H1 (cell line): ENCODE data around the gene BCAS3. TPM values are rescaled to one million over a fixed set of nuclear protein-coding genes. Genes with fewer than 3 reads are reported as not detected.

Experiments used
- CTCF ChIA-PET: fragments of 300-600 bp; sonication (Branson Sonifier 250); formaldehyde crosslinking; loops from one replicate; lab custom pipeline; 2021; ENCODE audit not compliant: partially characterized antibody; lab: Charles Lee
- POLR2A ChIA-PET: fragments of 300-600 bp; sonication (Branson Sonifier 250); formaldehyde crosslinking; loops from one replicate; lab custom pipeline; 2021; ENCODE audit warnings: inconsistent platforms; ENCODE audit not compliant: partially characterized antibody; lab: Charles Lee
- DNase-seq, 2 experiments: peaks; one replicate each; pipeline versions ENCODE4 v3.0.0 to v3.0.0-alpha.2; 2010 to 2022; ENCODE audit warnings: low spot score in 2 of 2, low read depth in 1 of 2, mixed read lengths in 1 of 2
- FAIRE-seq: peaks from 2 replicates; lab custom pipeline; 2011; peaks lifted over from hg19 to GRCh38; lab: Jason Lieb, UNC
- H2AFZ ChIP-seq: 2 replicates; pipeline ENCODE4 v1.8.1; 2012; ENCODE audit warnings: low read length, inconsistent platforms
- H2AK5ac ChIP-seq: 2 replicates; pipeline ENCODE4 v1.6.1; 2013; ENCODE audit warnings: low read depth, low read length
- H2BK120ac ChIP-seq: replicated peaks from 2 replicates; pipeline ENCODE3; 2013; ENCODE audit warnings: low read depth, low read length, inconsistent platforms
- H2BK12ac ChIP-seq: 2 replicates; pipeline ENCODE4 v1.6.1; 2013; ENCODE audit warnings: low read depth, low read length
- H2BK15ac ChIP-seq: 2 replicates; pipeline ENCODE4 v1.6.1; 2013; ENCODE audit warnings: low read length
- H2BK20ac ChIP-seq: 2 replicates; pipeline ENCODE4 v1.6.1; 2013; ENCODE audit warnings: low read length
- H2BK5ac ChIP-seq: 2 replicates; pipeline ENCODE4 v1.6.1; 2013; ENCODE audit warnings: low read depth, low read length
- H3K14ac ChIP-seq: 2 replicates; pipeline ENCODE4 v1.6.1; 2013; ENCODE audit warnings: inconsistent platforms; ENCODE audit not compliant: insufficient read length
- H3K18ac ChIP-seq: 2 replicates; pipeline ENCODE4 v1.6.1; 2013; ENCODE audit warnings: low read length; ENCODE audit errors: extremely low read depth
- H3K23ac ChIP-seq: 2 replicates; pipeline ENCODE4 v1.6.1; 2013; ENCODE audit warnings: inconsistent platforms; ENCODE audit not compliant: insufficient read length
- H3K23me2 ChIP-seq: 2 replicates; pipeline ENCODE4 v1.6.1; 2013; ENCODE audit warnings: low read depth, low read length
- H3K27ac ChIP-seq: 2 replicates; pipeline ENCODE4 v1.6.1; 2011; ENCODE audit warnings: low read depth, low read length, inconsistent platforms
- H3K27me3 ChIP-seq, 4 experiments: replicated peaks in 1 of 4; 1 replicate in 1 of 4; 2 replicates in 3 of 4; pipeline versions ENCODE4 v1.6.1 to v1.8.1; 2011 to 2013; ENCODE audit warnings: low read length in 3 of 4, mild to moderate bottlenecking in 3 of 4, inconsistent platforms in 2 of 4, mixed read lengths in 2 of 4, moderate library complexity in 1 of 4; ENCODE audit not compliant: control insufficient read depth in 3 of 4, insufficient read depth in 3 of 4; ENCODE audit errors: extremely low read depth in 1 of 4
- H3K36me3 ChIP-seq, 4 experiments: 2 replicates each; pipeline versions ENCODE4 v1.6.1 to v1.8.1; 2011 to 2013; ENCODE audit warnings: mild to moderate bottlenecking in 4 of 4, low read length in 3 of 4, moderate library complexity in 2 of 4, control low read depth in 1 of 4, inconsistent platforms in 1 of 4; ENCODE audit not compliant: insufficient read depth in 4 of 4, control insufficient read depth in 2 of 4
- H3K4ac ChIP-seq: replicated peaks from 2 replicates; pipeline ENCODE3; 2013; ENCODE audit warnings: low read length, low read depth, mixed read lengths, inconsistent platforms; ENCODE audit not compliant: insufficient read length
- H3K4me1 ChIP-seq, 4 experiments: replicated peaks in 1 of 4; 1 replicate in 1 of 4; 2 replicates in 3 of 4; pipeline versions ENCODE4 v1.6.1 to v1.8.1; 2011 to 2013; ENCODE audit warnings: low read length in 3 of 4, inconsistent platforms in 2 of 4, mixed read lengths in 1 of 4; ENCODE audit not compliant: insufficient read depth in 4 of 4, control insufficient read depth in 3 of 4
- H3K4me2 ChIP-seq, 2 experiments: 2 replicates each; pipeline versions ENCODE4 v1.6.1 to v1.8.1; 2011 to 2013; ENCODE audit warnings: low read depth in 2 of 2, low read length in 2 of 2, control low read depth in 1 of 2, inconsistent platforms in 1 of 2, mild to moderate bottlenecking in 1 of 2; ENCODE audit not compliant: insufficient read depth in 1 of 2
- H3K4me3 ChIP-seq, 4 experiments: fragments of 200-600, 300-600 bp in 1 of 4; sonication (generic), shearing (Covaris generic), sonication (Bioruptor Twin) in 1 of 4; 2 replicates each; pipeline versions ENCODE4 v1.5.1 to v1.8.1; 2011 to 2016; ENCODE audit warnings: low read length in 4 of 4, low read depth in 3 of 4, control low read depth in 2 of 4, inconsistent platforms in 2 of 4, mild to moderate bottlenecking in 2 of 4, mixed read lengths in 1 of 4, moderate library complexity in 1 of 4; ENCODE audit not compliant: insufficient read depth in 2 of 4; ENCODE audit errors: extremely low read depth in 1 of 4
- H3K56ac ChIP-seq: replicated peaks from 2 replicates; pipeline ENCODE3; 2013; ENCODE audit warnings: low read depth, mild to moderate bottlenecking, mixed read lengths, low read length, inconsistent platforms; ENCODE audit not compliant: insufficient read length
- H3K79me1 ChIP-seq: 2 replicates; pipeline ENCODE4 v1.6.1; 2013; ENCODE audit warnings: low read depth, low read length, control low read depth
- H3K79me2 ChIP-seq, 2 experiments: 2 replicates each; pipeline versions ENCODE4 v1.6.1 to v1.8.1; 2012 to 2013; ENCODE audit warnings: low read length in 2 of 2, mild to moderate bottlenecking in 2 of 2, inconsistent platforms in 1 of 2; ENCODE audit not compliant: insufficient read depth in 2 of 2, control insufficient read depth in 1 of 2
- H3K9ac ChIP-seq, 4 experiments: replicated peaks in 1 of 4; 1 replicate in 1 of 4; 2 replicates in 3 of 4; pipeline versions ENCODE4 v1.6.1 to v1.8.1; 2011 to 2013; ENCODE audit warnings: low read depth in 3 of 4, low read length in 3 of 4, control low read depth in 2 of 4, mild to moderate bottlenecking in 2 of 4, moderate library complexity in 2 of 4, inconsistent platforms in 1 of 4; ENCODE audit errors: extremely low read depth in 1 of 4
- H3K9me3 ChIP-seq, 2 experiments: 2 replicates each; pipeline versions ENCODE4 v1.6.1 to v1.8.1; 2012 to 2013; ENCODE audit warnings: mild to moderate bottlenecking in 2 of 2, moderate library complexity in 2 of 2, control low read depth in 1 of 2, inconsistent platforms in 1 of 2, low read depth in 1 of 2, low read length in 1 of 2, mixed read lengths in 1 of 2; ENCODE audit not compliant: insufficient read depth in 2 of 2
- H4K20me1 ChIP-seq, 2 experiments: replicated peaks in 1 of 2; 2 replicates each; pipeline versions ENCODE3 to v1.8.1; 2011 to 2013; ENCODE audit warnings: inconsistent platforms in 2 of 2, low read length in 2 of 2, mild to moderate bottlenecking in 1 of 2; ENCODE audit not compliant: insufficient read depth in 2 of 2, control insufficient read depth in 1 of 2
- H4K5ac ChIP-seq: 2 replicates; pipeline ENCODE4 v1.6.1; 2013; ENCODE audit warnings: low read length, low read depth, mixed read lengths, inconsistent platforms; ENCODE audit not compliant: insufficient read length
- H4K8ac ChIP-seq: 2 replicates; pipeline ENCODE4 v1.8.0; 2013; ENCODE audit warnings: mild to moderate bottlenecking, moderate library complexity, low read length, inconsistent platforms; ENCODE audit not compliant: insufficient read depth; ENCODE audit errors: extremely low read depth
- H4K91ac ChIP-seq: replicated peaks from 2 replicates; pipeline ENCODE3; 2013; ENCODE audit warnings: low read length, mixed read lengths, inconsistent platforms; ENCODE audit not compliant: insufficient read length
- ATF2 ChIP-seq: IDR thresholded peaks from 2 replicates; pipeline ENCODE4 v1.6.1; 2012; ENCODE audit warnings: low read length, inconsistent platforms
- BACH1 ChIP-seq: IDR thresholded peaks from 2 replicates; pipeline ENCODE4 v1.6.1; 2012; ENCODE audit warnings: low read length, improper control_type of control experiment
- E2F6 ChIP-seq: IDR thresholded peaks from 2 replicates; pipeline ENCODE4 v1.6.1; 2012; ENCODE audit warnings: inconsistent platforms
- EGR1 ChIP-seq: IDR thresholded peaks from 2 replicates; pipeline ENCODE4 v1.6.1; 2011; ENCODE audit warnings: low read depth, low read length, borderline replicate concordance
- GABPA ChIP-seq: IDR thresholded peaks from 2 replicates; pipeline ENCODE4 v1.6.1; 2011; ENCODE audit warnings: mild to moderate bottlenecking, low read length, moderate library complexity, borderline replicate concordance; ENCODE audit not compliant: insufficient read depth
- JUND ChIP-seq: IDR thresholded peaks from 2 replicates; pipeline ENCODE4 v1.6.1; 2011; ENCODE audit warnings: mild to moderate bottlenecking, improper control_type of control experiment, low read length
- NRF1 ChIP-seq: IDR thresholded peaks from 2 replicates; pipeline ENCODE4 v1.6.1; 2011; ENCODE audit warnings: mild to moderate bottlenecking, low read depth, low read length, improper control_type of control experiment
- SIRT6 ChIP-seq: IDR thresholded peaks from one replicate; pipeline ENCODE4 v1.7.1; 2012; ENCODE audit warnings: low read length, inconsistent platforms
- SUZ12 ChIP-seq: fragments of 200-600 bp; sonication (generic); IDR thresholded peaks from 2 replicates; pipeline ENCODE4 v1.6.1; 2012; ENCODE audit warnings: mild to moderate bottlenecking, inconsistent platforms, low read length, moderate library complexity, mixed read lengths
- WGBS, 2 experiments: shearing (Covaris generic) in 1 of 2; methylation state at CpG; one replicate each; pipeline versions ENCODE4 v1.1.6 to v1.1.7; 2013 to 2015; ENCODE audit warnings: low lambda C conversion rate in 2 of 2, mixed read lengths in 2 of 2, inconsistent platforms in 1 of 2, low coverage in 1 of 2, missing lambda C conversion rate in 1 of 2; ENCODE audit not compliant: insufficient replicate concordance in 2 of 2, insufficient coverage in 1 of 2, insufficient read length in 1 of 2; ENCODE audit errors: extremely low coverage in 1 of 2, missing lambda C conversion rate in 1 of 2; 5-methylcytosine and 5-hydroxymethylcytosine counted together
- polyA plus RNA-seq, 7 experiments: library from polyadenylated mRNA; depleted of rRNA in 3 of 7; stranded (reverse) in 5 of 7; unstranded in 2 of 7; fragments of >200 nt in 5 of 7; fragments of 200-250 nt in 2 of 7; gene quantifications; 1 replicate in 5 of 7; 2 replicates in 1 of 7; 4 replicates in 1 of 7; pipeline versions ENCODE4 v1.2.1 to v1.2.3, GENCODE V29; 2011 to 2013; ENCODE audit warnings: missing spikeins in 2 of 7, mixed read lengths in 2 of 7
- total RNA-seq: library from RNA; stranded (reverse); fragmentation: NEBNext Ultra II Directional; extraction: Animal tissue kit (Norgen Biotek cat#: 25700); gene quantifications from 2 replicates; pipeline ENCODE4 v1.2.1, GENCODE V29; 2021

BCAS3 gene
- total and polyA plus RNA-seq, 2 of the 8 experiments (the other 6 are each of a cell fraction or from before 2014, with no cell fraction given): 9.9 to 13.3 TPM

GRCh38 chr17:61412143-61412859 lies 734.6 kb downstream of the BCAS3 start:
- Histone ChIP-seq H2BK15ac (no peak overlapping the region; the same call in 1 of the 2 replicates), H3K36me3 (no peaks in the 10 kb centered on the region; a peak in 1 of 8 replicates), H3K27ac (no peak overlapping the region), H3K79me2 (no peaks in the 10 kb centered on the region), H3K27me3 (peaks cover 43 to 95% (median 87%) of the 10 kb centered on the region in 4 experiments), H2BK120ac (no peak overlapping the region), H2AFZ (0 out of 2 replicates have a peak overlapping the region, but pooled peaks have one; percentile 3), H3K4me3 (peak overlapping the region; percentile 50 to 65 (median 58)), H2BK5ac (no peak overlapping the region; the same call in 1 of the 2 replicates), H3K56ac (no peak overlapping the region), H2BK20ac (no peak overlapping the region), H3K4me2 (peak overlapping the region; percentile 73 to 93), H4K5ac (no peak overlapping the region), H2AK5ac (no peak overlapping the region), H3K4ac (no peak overlapping the region), H3K23me2 (peaks cover 18% of the 10 kb centered on the region), H3K23ac (no peak overlapping the region), H4K20me1 (peaks cover 8 to 12% of the 10 kb centered on the region in 2 experiments), H3K9ac (peak overlapping the region in 1 of 4 experiments; percentile 10; a peak in 1 of 7 replicates), H3K4me1 (peaks cover 0 to 23% (median 11%) of the 10 kb centered on the region in 4 experiments; a peak in 5 of 7 replicates), H3K9me3 (no peaks in the 10 kb centered on the region; a peak in 1 of 4 replicates), H4K8ac (peak overlapping the region; percentile 74; the same call in 1 of the 2 replicates), H3K14ac (no peak overlapping the region), H4K91ac (no peak overlapping the region), H2BK12ac (no peak overlapping the region), H3K18ac (peak overlapping the region; percentile 78; the same call in 1 of the 2 replicates), H3K79me1 (no peaks in the 10 kb centered on the region)
- DNase-seq (peak in 1 of 2 experiments; percentile 89), FAIRE-seq (no peak)
- 1% methylated on average over 52 of the region's 69 CpGs; no CpG with 5 or more reads in 1 of the 2 experiments for WGBS, 2 experiments
- ChIA-PET POLR2A (interaction anchor here (1.0 to 1.3 kb wide), 3 partner anchors 8 to 46 kb away, joined by 3 to 4 read pairs (median 3); no protein-coding TSS in a partner anchor), CTCF (interaction anchor here (0.6 to 8.8 kb wide), 37 partner anchors 8 to 431 kb away, joined by 3 to 108 read pairs (median 4); partner anchors contain the start of genes TBX2 and TBX4)
- TF ChIP-seq JUND: 0 out of 2 replicates have a peak, but pooled peaks have one; percentile 11
- no peak for TF ChIP-seq SIRT6
- no peak for TF ChIP-seq ATF2
- no peak for TF ChIP-seq EGR1
- peak; percentile 84 for TF ChIP-seq E2F6
- TF ChIP-seq BACH1: peak; percentile 91
- 0 out of 2 replicates have a peak, but pooled peaks have one; percentile 17 for TF ChIP-seq GABPA
- TF ChIP-seq NRF1: no peak
- no peak for TF ChIP-seq SUZ12
